Measurements from ENCODE around the gene PTPN23.

DNA sequence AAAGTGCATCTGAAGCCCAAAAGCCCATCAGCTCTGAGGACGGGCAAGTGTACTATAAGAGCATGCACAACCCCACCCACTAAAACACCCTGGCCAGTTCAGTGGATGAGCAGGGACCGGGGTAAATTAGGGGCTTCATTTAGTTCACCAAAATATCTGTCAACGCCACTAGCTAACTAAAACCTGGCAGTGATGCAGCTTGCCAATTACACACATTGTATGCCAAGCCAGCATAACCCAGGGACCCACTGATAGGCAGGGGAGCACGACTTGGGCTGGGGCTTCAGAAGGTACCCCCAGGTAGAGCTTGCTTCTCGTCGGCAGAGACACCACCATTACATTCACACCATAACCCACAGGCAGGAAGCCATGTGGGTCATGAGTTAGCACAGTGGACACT, 47.0 kb downstream of the PTPN23 start:
- TF ChIP-seq CTCF (IDR thresholded peaks at IDR 0.05; ENCODE audit: poor library complexity) (no peak), EZH2phosphoT487 (IDR thresholded peaks at IDR 0.05; ENCODE audit: low read depth, severe bottlenecking, unreplicated experiment) (no peak), EZH2 (IDR thresholded peaks at IDR 0.05; ENCODE audit: borderline replicate concordance) (no peak)
